GM19193 (cell line): ENCODE data around the gene PSEN1.

Source experiments
- POLR2A ChIP-seq: IDR thresholded peaks from 4 replicates; pipeline ENCODE4 v1.6.1; 2011; ENCODE audit not compliant: insufficient read depth, insufficient read length; ENCODE audit errors: extremely low read depth

The PSEN1 gene

GRCh38 chr14:73238941-73239340 is 102.6 kb downstream of the PSEN1 start:
- no peak for TF ChIP-seq POLR2A

GRCh38 chr14:73239393-73240241 is 103.3 kb downstream of the PSEN1 start:
- no peak for TF ChIP-seq POLR2A

GRCh38 chr14:73240816-73241480 is 104.6 kb downstream of the PSEN1 start:
- TF ChIP-seq POLR2A, result no peak

GRCh38 chr14:73241481-73242165 is 105.3 kb downstream of the PSEN1 start:
- TF ChIP-seq POLR2A, result no peak

DNA sequence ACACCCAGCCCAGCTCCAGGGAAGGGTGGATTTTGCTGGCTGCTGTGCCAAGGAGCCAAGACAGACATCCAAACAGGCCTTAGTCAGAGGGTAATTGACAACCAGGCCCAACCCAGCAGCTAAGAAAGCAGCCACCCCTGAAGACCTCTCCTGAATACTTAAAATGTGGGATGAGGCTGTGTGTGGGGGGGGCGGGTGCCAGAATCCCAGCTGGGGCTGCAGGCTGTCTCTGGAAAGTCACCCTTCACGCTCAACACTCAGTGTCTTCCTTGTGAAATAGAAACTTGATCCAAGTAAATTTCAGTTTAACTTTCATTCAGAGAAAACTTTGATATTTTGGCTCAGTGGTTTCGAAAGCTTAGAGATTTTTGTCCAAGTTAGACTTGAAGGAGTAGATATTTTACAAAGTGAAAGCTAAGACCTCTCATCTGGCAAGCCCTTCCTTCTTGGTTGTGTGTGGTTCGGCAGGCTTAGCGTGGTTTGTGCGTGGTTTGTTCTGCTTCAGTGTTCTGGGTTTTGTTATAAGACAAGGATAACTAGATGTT is 106.1 kb downstream of the PSEN1 start:
- TF ChIP-seq POLR2A, result no peak

GRCh38 chr14:73243341-73243740 is 107.0 kb downstream of the PSEN1 start:
- TF ChIP-seq POLR2A, result no peak

- no peak for TF ChIP-seq POLR2A
Observed at GRCh38 chr14:73243748-73244147, 107.4 kb downstream of the PSEN1 start.

GRCh38 chr14:73244541-73245290 is 108.4 kb downstream of the PSEN1 start:
- no peak for TF ChIP-seq POLR2A

DNA sequence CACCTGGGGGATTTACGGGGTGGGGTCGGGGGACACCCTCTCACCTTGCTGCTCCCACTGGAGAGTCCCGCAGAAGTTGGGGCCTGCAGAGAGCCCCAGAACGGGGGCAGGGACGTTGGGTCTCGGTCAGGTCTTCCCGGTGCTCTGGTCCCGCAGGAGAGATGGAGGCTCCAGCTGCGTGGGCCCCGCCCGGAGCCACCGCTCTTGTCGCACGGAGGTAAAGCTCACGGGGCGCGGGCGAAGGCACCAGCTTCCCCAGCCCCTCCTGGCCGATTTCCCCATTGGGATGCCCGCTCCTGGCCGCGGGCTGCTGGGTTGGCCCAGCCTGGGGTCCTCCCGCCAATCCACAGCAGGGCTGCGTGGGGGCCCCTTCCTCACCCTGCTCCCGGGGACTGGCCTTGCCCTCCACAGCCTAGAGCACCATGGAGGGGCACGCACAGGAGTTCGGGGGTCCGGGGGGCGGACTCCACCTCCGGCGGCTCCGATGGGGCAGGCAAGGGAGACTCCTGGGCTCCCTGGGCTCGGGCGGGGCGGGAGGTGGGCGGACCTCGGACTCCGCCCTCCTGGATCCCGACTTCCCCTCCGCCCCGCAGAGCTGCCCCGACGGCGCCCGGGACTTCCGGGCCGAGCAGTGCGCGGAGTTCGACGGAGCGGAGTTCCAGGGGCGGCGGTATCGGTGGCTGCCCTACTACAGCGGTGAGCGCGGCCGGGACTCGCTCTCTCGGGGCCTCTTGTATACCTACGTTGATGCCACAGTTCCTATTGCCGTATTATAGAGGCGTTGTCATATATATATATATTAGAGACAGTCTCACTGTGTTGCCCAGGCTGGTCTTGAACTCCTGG is 109.4 kb downstream of the PSEN1 start:
- TF ChIP-seq POLR2A, result peak; percentile 53

GRCh38 chr14:73246387-73247150 is 110.3 kb downstream of the PSEN1 start:
- no peak for TF ChIP-seq POLR2A

GRCh38 chr14:73248108-73248868 is 112.0 kb downstream of the PSEN1 start:
- TF ChIP-seq POLR2A, result no peak

DNA sequence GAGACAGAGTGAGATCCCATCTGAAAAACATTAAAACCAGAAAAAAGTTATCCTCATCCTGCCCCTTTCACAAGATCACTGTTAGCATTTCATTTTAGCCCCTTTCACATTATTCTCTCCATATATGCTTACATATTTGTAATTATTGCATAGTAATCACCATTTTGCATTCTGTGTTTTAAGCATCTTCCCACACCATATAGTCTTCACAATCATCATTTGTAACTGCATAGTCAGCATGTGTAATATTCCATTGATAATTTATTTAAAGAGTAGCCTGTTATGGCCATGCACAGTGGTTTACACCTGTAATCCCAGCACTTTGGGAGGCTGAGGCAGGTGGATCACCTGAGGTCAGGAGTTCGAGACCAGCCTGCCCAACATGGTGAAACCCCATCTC is 112.8 kb downstream of the PSEN1 start:
- TF ChIP-seq POLR2A, result no peak
